ENCODE results near the gene SALL2. TPM values are rescaled to one million over a fixed set of nuclear protein-coding genes. Genes with fewer than 3 reads are reported as not detected.

Gene SALL2
- total RNA-seq, 1 experiment from 2014 or later: 0.47 TPM

DNA sequence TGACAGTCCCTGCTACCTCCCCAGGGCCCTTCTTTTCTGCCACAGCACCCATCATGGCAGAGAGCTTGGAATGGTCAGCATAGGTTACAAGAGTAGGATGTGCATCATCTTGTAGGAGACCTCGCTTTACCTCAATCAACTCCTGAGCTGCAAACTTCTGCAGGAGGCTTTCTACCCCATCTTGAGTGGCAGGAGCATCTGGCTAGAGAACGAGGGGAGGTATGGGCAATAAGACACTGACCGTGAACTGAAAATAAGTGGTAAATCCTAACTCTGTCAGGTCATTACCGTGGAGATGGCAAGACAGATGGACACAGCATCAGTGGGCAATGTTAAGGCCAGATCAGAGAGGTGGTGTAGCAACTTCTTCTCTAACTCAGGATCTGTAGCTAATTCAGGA is 22.8 kb downstream of the SALL2 start (continued):
- TF ChIP-seq, protein P1, sequence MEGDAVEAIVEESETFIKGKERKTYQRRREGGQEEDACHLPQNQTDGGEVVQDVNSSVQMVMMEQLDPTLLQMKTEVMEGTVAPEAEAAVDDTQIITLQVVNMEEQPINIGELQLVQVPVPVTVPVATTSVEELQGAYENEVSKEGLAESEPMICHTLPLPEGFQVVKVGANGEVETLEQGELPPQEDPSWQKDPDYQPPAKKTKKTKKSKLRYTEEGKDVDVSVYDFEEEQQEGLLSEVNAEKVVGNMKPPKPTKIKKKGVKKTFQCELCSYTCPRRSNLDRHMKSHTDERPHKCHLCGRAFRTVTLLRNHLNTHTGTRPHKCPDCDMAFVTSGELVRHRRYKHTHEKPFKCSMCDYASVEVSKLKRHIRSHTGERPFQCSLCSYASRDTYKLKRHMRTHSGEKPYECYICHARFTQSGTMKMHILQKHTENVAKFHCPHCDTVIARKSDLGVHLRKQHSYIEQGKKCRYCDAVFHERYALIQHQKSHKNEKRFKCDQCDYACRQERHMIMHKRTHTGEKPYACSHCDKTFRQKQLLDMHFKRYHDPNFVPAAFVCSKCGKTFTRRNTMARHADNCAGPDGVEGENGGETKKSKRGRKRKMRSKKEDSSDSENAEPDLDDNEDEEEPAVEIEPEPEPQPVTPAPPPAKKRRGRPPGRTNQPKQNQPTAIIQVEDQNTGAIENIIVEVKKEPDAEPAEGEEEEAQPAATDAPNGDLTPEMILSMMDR (IDR thresholded peaks at IDR 0.05 in 2 of 3, conservative IDR thresholded peaks at IDR 0.05 in 1 of 3; ENCODE audit: borderline replicate concordance in 1 of 3, insufficient read depth in 1 of 3, low read depth in 2 of 3, low read length in 2 of 3): no peak
- TF ChIP-seq YY1 (IDR thresholded peaks at IDR 0.05; ENCODE audit: extremely low read depth, insufficient replicate concordance, low read depth, low read length) (no peak), SP1 (IDR thresholded peaks at IDR 0.05; ENCODE audit: low read depth) (no peak), SIN3A (IDR thresholded peaks at IDR 0.05; ENCODE audit: low read depth) (no peak), ELF1 (IDR thresholded peaks at IDR 0.05; ENCODE audit: borderline replicate concordance, low read depth) (no peak)
- TF ChIP-seq, protein P2, sequence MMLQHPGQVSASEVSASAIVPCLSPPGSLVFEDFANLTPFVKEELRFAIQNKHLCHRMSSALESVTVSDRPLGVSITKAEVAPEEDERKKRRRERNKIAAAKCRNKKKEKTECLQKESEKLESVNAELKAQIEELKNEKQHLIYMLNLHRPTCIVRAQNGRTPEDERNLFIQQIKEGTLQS (IDR thresholded peaks at IDR 0.05): no peak

DNA sequence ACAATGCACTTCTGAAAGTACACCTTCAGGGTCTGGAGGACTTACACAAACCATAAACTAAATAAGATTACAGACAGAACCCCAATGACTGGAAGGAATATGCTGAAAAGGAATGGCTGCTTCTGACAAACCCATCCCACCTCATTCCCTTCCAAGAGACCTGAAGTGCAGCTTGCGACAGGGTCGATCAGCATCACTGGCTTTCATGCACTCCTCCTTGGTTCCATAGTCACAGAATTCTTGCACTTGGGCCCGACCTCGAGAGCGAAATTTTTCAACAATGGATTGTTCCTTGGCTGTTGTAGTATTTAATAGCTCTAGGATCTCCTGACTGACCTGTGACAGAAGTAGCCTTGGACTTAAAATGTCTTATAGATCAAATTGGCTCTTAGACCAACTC is 24.6 kb downstream of the SALL2 start:
- ChIA-PET RAD21 (ENCODE audit: low non-redundant PET in 1 of 2, low total read pairs in 2 of 2, uncharacterized antibody in 2 of 2, unreplicated experiment in 2 of 2) (no interaction called here), CTCF (no interaction called here), POLR2A (interaction anchor here (1.0 kb wide), 1 partner anchor 9 kb away, joined by 3 read pairs; the partner anchor contains the start of gene METTL3)
- no peak overlapping the region for H3K27ac ChIP-seq (ENCODE audit: low read depth, low read length)
- H3K27me3 ChIP-seq (ENCODE audit: insufficient read depth, low read length): no peaks in the 10 kb centered on the region
- TF ChIP-seq RAD21 (IDR thresholded peaks at IDR 0.05; ENCODE audit: low read depth) (no peak), POLR2A (IDR thresholded peaks at IDR 0.05; ENCODE audit: borderline replicate concordance, extremely low read depth, insufficient read depth, insufficient read length) (no peak), SIN3A (IDR thresholded peaks at IDR 0.05; ENCODE audit: low read depth) (no peak), JUND (IDR thresholded peaks at IDR 0.05) (no peak), POLR2AphosphoS5 (IDR thresholded peaks at IDR 0.05; ENCODE audit: low read depth, low read length) (no peak), SRF (IDR thresholded peaks at IDR 0.05; ENCODE audit: low read depth) (no peak), CBX3 (IDR thresholded peaks at IDR 0.05; ENCODE audit: low read depth) (no peak)
- TF ChIP-seq, protein P3, sequence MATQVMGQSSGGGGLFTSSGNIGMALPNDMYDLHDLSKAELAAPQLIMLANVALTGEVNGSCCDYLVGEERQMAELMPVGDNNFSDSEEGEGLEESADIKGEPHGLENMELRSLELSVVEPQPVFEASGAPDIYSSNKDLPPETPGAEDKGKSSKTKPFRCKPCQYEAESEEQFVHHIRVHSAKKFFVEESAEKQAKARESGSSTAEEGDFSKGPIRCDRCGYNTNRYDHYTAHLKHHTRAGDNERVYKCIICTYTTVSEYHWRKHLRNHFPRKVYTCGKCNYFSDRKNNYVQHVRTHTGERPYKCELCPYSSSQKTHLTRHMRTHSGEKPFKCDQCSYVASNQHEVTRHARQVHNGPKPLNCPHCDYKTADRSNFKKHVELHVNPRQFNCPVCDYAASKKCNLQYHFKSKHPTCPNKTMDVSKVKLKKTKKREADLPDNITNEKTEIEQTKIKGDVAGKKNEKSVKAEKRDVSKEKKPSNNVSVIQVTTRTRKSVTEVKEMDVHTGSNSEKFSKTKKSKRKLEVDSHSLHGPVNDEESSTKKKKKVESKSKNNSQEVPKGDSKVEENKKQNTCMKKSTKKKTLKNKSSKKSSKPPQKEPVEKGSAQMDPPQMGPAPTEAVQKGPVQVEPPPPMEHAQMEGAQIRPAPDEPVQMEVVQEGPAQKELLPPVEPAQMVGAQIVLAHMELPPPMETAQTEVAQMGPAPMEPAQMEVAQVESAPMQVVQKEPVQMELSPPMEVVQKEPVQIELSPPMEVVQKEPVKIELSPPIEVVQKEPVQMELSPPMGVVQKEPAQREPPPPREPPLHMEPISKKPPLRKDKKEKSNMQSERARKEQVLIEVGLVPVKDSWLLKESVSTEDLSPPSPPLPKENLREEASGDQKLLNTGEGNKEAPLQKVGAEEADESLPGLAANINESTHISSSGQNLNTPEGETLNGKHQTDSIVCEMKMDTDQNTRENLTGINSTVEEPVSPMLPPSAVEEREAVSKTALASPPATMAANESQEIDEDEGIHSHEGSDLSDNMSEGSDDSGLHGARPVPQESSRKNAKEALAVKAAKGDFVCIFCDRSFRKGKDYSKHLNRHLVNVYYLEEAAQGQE (IDR thresholded peaks at IDR 0.05; ENCODE audit: low read depth): no peak
- TF ChIP-seq, protein P4, sequence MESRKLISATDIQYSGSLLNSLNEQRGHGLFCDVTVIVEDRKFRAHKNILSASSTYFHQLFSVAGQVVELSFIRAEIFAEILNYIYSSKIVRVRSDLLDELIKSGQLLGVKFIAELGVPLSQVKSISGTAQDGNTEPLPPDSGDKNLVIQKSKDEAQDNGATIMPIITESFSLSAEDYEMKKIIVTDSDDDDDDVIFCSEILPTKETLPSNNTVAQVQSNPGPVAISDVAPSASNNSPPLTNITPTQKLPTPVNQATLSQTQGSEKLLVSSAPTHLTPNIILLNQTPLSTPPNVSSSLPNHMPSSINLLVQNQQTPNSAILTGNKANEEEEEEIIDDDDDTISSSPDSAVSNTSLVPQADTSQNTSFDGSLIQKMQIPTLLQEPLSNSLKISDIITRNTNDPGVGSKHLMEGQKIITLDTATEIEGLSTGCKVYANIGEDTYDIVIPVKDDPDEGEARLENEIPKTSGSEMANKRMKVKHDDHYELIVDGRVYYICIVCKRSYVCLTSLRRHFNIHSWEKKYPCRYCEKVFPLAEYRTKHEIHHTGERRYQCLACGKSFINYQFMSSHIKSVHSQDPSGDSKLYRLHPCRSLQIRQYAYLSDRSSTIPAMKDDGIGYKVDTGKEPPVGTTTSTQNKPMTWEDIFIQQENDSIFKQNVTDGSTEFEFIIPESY (IDR thresholded peaks at IDR 0.05; ENCODE audit: extremely low read depth, insufficient replicate concordance, low read length): no peak
- no peaks in the 10 kb centered on the region for H3K9me2 ChIP-seq (ENCODE audit: insufficient read depth)
- no peaks in the 10 kb centered on the region for H3K4me1 ChIP-seq (ENCODE audit: control insufficient read depth in 1 of 2, insufficient read depth in 2 of 2, low read length in 2 of 2)
- no peak for ATAC-seq
- no peak overlapping the region for H3K4me3 ChIP-seq (replicated peaks in 1 of 2; ENCODE audit: low read depth in 1 of 2, low read length in 2 of 2)
- H2AFZ ChIP-seq (ENCODE audit: low read depth, low read length, poor library complexity, severe bottlenecking): no peak overlapping the region
- H4K20me1 ChIP-seq (ENCODE audit: insufficient read depth): peaks cover 6% of the 10 kb centered on the region; the same call in 1 of the 2 replicates
- intact Hi-C loops (cut with micrococcal nuclease): no loop called here
- no peak overlapping the region for H3K9ac ChIP-seq (ENCODE audit: low read length)
- no peak overlapping the region for H3K4me2 ChIP-seq (ENCODE audit: low read length)
- no TSS peak for BruUV-seq (replicated peaks)
- H3K79me2 ChIP-seq (ENCODE audit: insufficient read depth, low read length): peaks cover 68% of the 10 kb centered on the region
- peaks cover 39 to 59% of the 10 kb centered on the region in 2 experiments for H3K36me3 ChIP-seq (ENCODE audit: control insufficient read depth in 1 of 2, insufficient read depth in 2 of 2, low read length in 2 of 2)
- no peaks in the 10 kb centered on the region for H3K9me3 ChIP-seq (ENCODE audit: control insufficient read depth in 1 of 2, insufficient read depth in 1 of 2, low read depth in 1 of 2, low read length in 2 of 2)
- no peak for DNase-seq (ENCODE audit: low read depth, low spot score)

Measured in HCT116 (cell line).